Heart left ventricle (tissue), 16 donors: ENCODE measurements around the gene NELL1. TPM values are rescaled to one million over a fixed set of nuclear protein-coding genes. Genes with fewer than 3 reads are reported as not detected.

Source experiments
- ATAC-seq, 4 donors: fragments of 200-7000 bp; cut with Tn5 transposase; one replicate each; pipeline ENCODE4 v1.9.1; 2020 to 2022; ENCODE audit warnings: moderate library complexity in 4 of 4, mild to moderate bottlenecking in 3 of 4, moderate number of reproducible peaks in 1 of 4
- DNase-seq, 5 donors: peaks; one replicate each; pipeline ENCODE4 v3.0.0-alpha.2; 2020
- H3K27ac ChIP-seq, 12 donors: fragments of 200-600 bp; sonication (generic) in 4 of 12; one replicate each; pipeline versions ENCODE4 v1.5.0 to v1.8.0; 2016 to 2022; ENCODE audit warnings: mild to moderate bottlenecking in 2 of 12
- H3K27me3 ChIP-seq, 9 donors: fragments of 200-600 bp; sonication (generic) in 2 of 9; one replicate each; pipeline versions ENCODE4 v1.5.1 to v1.8.0; 2016 to 2022; ENCODE audit warnings: mild to moderate bottlenecking in 3 of 9
- H3K36me3 ChIP-seq, 9 donors: fragments of 200-600 bp; sonication (generic) in 2 of 9; one replicate each; pipeline versions ENCODE4 v1.5.0 to v1.8.0; 2018 to 2022; ENCODE audit warnings: mild to moderate bottlenecking in 2 of 9
- H3K4me1 ChIP-seq, 12 donors: fragments of 200-600 bp; sonication (generic) in 4 of 12; one replicate each; pipeline versions ENCODE4 v1.5.0 to v1.8.0; 2016 to 2022; ENCODE audit warnings: mild to moderate bottlenecking in 3 of 12
- H3K4me3 ChIP-seq, 12 donors: fragments of 200-600 bp; sonication (generic) in 4 of 12; one replicate each; pipeline versions ENCODE4 v1.5.0 to v1.8.0; 2017 to 2022; ENCODE audit warnings: mild to moderate bottlenecking in 9 of 12, moderate library complexity in 4 of 12
- H3K9me3 ChIP-seq, 12 donors: fragments of 200-600 bp; sonication (generic) in 4 of 12; one replicate each; pipeline versions ENCODE4 v1.5.0 to v1.8.0; 2016 to 2022; ENCODE audit warnings: mild to moderate bottlenecking in 1 of 12
- POLR2A ChIP-seq, 2 donors: fragments of 450-650 bp; IDR thresholded peaks; one replicate each; pipeline ENCODE4 v1.6.1; 2017; ENCODE audit warnings: antibody characterized with exemption in 2 of 2, mild to moderate bottlenecking in 2 of 2, moderate library complexity in 2 of 2
- WGBS, 4 donors: extraction: QIAGEN DNeasy Blood & Tissue Kit in 2 of 4; methylation state at CpG; one replicate each; pipeline versions ENCODE4 v1.1.5 to v1.1.7; 2013 to 2018; 5-methylcytosine and 5-hydroxymethylcytosine counted together
- intact Hi-C, 10 donors: fragments of 100-400 bp; cut with DNase I; formaldehyde crosslinking; loops; one replicate each; pipeline versions ENCODE4 v1.11.1 to v1.14.2; 2022
- polyA plus RNA-seq, 2 donors: library from polyadenylated mRNA; stranded (reverse); fragments of 200-250 nt; gene quantifications; one replicate each; pipeline ENCODE4 v1.2.3, GENCODE V29; 2013
- total RNA-seq, 9 donors: library from RNA; depleted of rRNA in 2 of 9; stranded (reverse); fragments of >200 nt in 2 of 9; fragmentation: NEBNext Ultra II Directional in 3 of 9; extraction: Animal tissue kit (Norgen Biotek cat#: 25700) in 3 of 9; gene quantifications; one replicate each; pipeline versions ENCODE4 v1.1.0 to v1.2.4, GENCODE V29; 2016 to 2023
- TF ChIP-seq, protein P1 (sequence below), 12 donors: fragments of 200-600 bp; sonication (generic) in 4 of 12; IDR thresholded peaks; one replicate each; pipeline versions ENCODE4 v1.5.0 to v1.8.0; 2018 to 2022; ENCODE audit warnings: antibody characterized with exemption in 12 of 12, mild to moderate bottlenecking in 5 of 12
- donor health status: ischemic (EF 13 %, LVEDD 7.1; RV severe dilation, severe dysfunction).
- donor health status: healthy with polysubstance abuse.
- donor health status: DM: no; HTN: yes; CAD: no.
- donor health status: DM: no; HTN: no; CAD: no.
- donor health status: ischemic (EF 25% LVEDD 6.9; RV normal size, moderate dysfunction).
- donor health status: ischemic (EF 25% LVEDD 5.7; RV mildly dilated, moderate dysfunction).
- donor health status: healthy.
- donor health status: DM: yes; HTN: yes; CAD: no.
- donor health status: ischemic (EF 35%, LVEDD 5.7; RV mildly dilated, moderate dysfunction).
- donor health status: nonischemic (EF 11% LVEDD 7.7; RV severe dilation, severe dysfunction).
- donor health status: DM: yes; HTN: yes; CAD: no.
- donor health status: PGD.
- donor health status: ischemic (EF 29% LVEDD 5.4; RV normal size, mild dysfunction).
- donor health status: nonischemic (EF 23%, LVEDD 6.1; RV moderate dilation, normal function).

The NELL1 gene
- total and polyA plus RNA-seq, 11 donors: 1.6 TPM; not detected in 10

- no peak for TF ChIP-seq POLR2A (IDR thresholded peaks at IDR 0.05)
- TF ChIP-seq, protein P1, sequence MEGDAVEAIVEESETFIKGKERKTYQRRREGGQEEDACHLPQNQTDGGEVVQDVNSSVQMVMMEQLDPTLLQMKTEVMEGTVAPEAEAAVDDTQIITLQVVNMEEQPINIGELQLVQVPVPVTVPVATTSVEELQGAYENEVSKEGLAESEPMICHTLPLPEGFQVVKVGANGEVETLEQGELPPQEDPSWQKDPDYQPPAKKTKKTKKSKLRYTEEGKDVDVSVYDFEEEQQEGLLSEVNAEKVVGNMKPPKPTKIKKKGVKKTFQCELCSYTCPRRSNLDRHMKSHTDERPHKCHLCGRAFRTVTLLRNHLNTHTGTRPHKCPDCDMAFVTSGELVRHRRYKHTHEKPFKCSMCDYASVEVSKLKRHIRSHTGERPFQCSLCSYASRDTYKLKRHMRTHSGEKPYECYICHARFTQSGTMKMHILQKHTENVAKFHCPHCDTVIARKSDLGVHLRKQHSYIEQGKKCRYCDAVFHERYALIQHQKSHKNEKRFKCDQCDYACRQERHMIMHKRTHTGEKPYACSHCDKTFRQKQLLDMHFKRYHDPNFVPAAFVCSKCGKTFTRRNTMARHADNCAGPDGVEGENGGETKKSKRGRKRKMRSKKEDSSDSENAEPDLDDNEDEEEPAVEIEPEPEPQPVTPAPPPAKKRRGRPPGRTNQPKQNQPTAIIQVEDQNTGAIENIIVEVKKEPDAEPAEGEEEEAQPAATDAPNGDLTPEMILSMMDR (IDR thresholded peaks at IDR 0.05): no peak
- WGBS, 4 donors: 35 to 81% (median 75%) methylated on average over 2 of the region's 2 CpGs
- no peaks in the 10 kb centered on the region for H3K4me1 ChIP-seq
- no peak overlapping the region for H3K27ac ChIP-seq
- H3K9me3 ChIP-seq: no peaks in the 10 kb centered on the region
- ATAC-seq (no peak), DNase-seq (no peak)
- no peak overlapping the region for H3K4me3 ChIP-seq
- H3K36me3 ChIP-seq: no peaks in the 10 kb centered on the region
- intact Hi-C loops: no loop called here
- no peaks in the 10 kb centered on the region for H3K27me3 ChIP-seq
These were observed 155.4 kb downstream of the NELL1 start for GRCh38 chr11:20824773-20825172.

GRCh38 chr11:20835561-20835960 lies 166.2 kb downstream of the NELL1 start:
- Histone ChIP-seq H3K4me3 (no peak overlapping the region), H3K9me3 (no peaks in the 10 kb centered on the region), H3K4me1 (no peaks in the 10 kb centered on the region), H3K36me3 (no peaks in the 10 kb centered on the region), H3K27me3 (no peaks in the 10 kb centered on the region), H3K27ac (no peak overlapping the region)
- no peak for DNase-seq
- no peak for TF ChIP-seq POLR2A (IDR thresholded peaks at IDR 0.05)
- TF ChIP-seq, protein P1 (IDR thresholded peaks at IDR 0.05): no peak
- WGBS, 4 donors: 53 to 63% (median 59%) methylated on average over 3 of the region's 3 CpGs
- ATAC-seq: no peak
- intact Hi-C loops: no loop called here

GRCh38 chr11:20839231-20839630 lies 169.8 kb downstream of the NELL1 start:
- intact Hi-C loops: no loop called here
- Histone ChIP-seq H3K27me3 (no peaks in the 10 kb centered on the region), H3K36me3 (no peaks in the 10 kb centered on the region), H3K4me1 (no peaks in the 10 kb centered on the region), H3K27ac (no peak overlapping the region), H3K4me3 (no peak overlapping the region), H3K9me3 (no peaks in the 10 kb centered on the region)
- ATAC-seq (no peak), DNase-seq (no peak)
- TF ChIP-seq POLR2A (IDR thresholded peaks at IDR 0.05): no peak
- TF ChIP-seq, protein P1 (IDR thresholded peaks at IDR 0.05): no peak
- WGBS, 4 donors: 36 to 46% (median 38%) methylated on average over 3 of the region's 3 CpGs

DNA sequence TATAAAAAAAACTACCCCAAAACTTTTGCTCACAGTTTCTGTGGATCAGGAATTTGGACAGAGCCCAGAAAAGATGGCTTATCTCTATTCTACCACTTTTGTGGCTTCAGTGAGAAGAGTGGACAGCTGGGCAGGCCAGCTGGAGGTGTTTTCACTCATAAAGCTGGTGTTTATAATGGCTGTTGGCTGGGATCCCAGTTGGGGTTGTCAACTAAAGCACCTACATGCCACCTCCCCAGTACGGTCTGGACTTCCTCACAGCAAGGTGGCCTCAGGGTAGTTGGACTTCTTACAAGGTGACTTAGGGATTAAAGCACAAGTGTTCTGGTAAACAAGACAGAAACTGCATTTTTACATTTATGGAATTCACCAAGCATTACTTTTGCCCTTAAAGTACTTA lies 171.0 kb downstream of the NELL1 start:
- Histone ChIP-seq H3K9me3 (no peaks in the 10 kb centered on the region), H3K4me1 (no peaks in the 10 kb centered on the region), H3K27ac (no peak overlapping the region), H3K27me3 (no peaks in the 10 kb centered on the region), H3K36me3 (no peaks in the 10 kb centered on the region), H3K4me3 (no peak overlapping the region)
- intact Hi-C loops: no loop called here
- ATAC-seq (no peak), DNase-seq (no peak)
- 31 to 60% (median 44%) methylated on average over 1 of the region's 1 CpG for WGBS, 4 donors
- no peak for TF ChIP-seq POLR2A (IDR thresholded peaks at IDR 0.05)
- TF ChIP-seq, protein P1 (IDR thresholded peaks at IDR 0.05): no peak
